Measurements from ENCODE around the gene ATIC.

ATIC gene

GRCh38 chr2:215311625-215312396 lies at the start of gene ATIC:
ATIC (plus strand) TSS chr2:215312059; CDS start chr2:215312143, 84 bp downstream.
- H3K27me3 Mint-ChIP-seq, result no peaks in the 10 kb centered on the region
- peak within 1 kb of the TSS; percentile 96 for H3K4me3 Mint-ChIP-seq

DNA sequence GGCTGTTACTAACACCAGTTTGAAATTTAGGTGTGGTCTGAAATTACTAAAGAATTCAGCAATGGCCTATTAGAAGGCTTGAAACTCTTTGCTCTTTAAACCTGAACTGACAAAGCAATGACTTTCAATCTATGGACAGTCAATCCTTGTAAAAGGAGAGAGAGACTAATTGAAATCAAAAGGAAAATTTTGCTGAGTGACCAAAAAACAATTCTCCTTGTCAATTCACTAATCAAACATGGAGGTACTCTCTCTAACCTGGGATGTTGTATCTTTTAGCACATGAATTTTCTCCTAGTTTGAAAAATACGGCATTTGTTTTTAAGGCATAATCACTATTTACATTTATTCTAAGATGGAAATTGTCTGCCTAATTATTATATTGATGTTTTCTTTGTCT lies 49.6 kb upstream of the ATIC start:
- Mint-ChIP-seq H3K4me3 (no peak overlapping the region), H3K9me3 (no peaks in the 10 kb centered on the region), H3K4me1 (ENCODE audit: low read depth) (no peaks in the 10 kb centered on the region), H3K27me3 (no peaks in the 10 kb centered on the region), H3K36me3 (ENCODE audit: low read depth) (no peaks in the 10 kb centered on the region), H3K27ac (no peak overlapping the region)
- DNase-seq, result no peak

More at GRCh38 chr2:215311625-215312396, at the start of gene ATIC:
- H3K4me1 Mint-ChIP-seq (ENCODE audit: low read depth), result peaks cover 41% of the 10 kb centered on the region
- DNase-seq, result peak; percentile 92
- no peaks in the 10 kb centered on the region for H3K9me3 Mint-ChIP-seq
- peak within 1 kb of the TSS; percentile 97 for H3K27ac Mint-ChIP-seq
- H3K36me3 Mint-ChIP-seq (ENCODE audit: low read depth), result peaks cover 48% of the 10 kb centered on the region

DNA sequence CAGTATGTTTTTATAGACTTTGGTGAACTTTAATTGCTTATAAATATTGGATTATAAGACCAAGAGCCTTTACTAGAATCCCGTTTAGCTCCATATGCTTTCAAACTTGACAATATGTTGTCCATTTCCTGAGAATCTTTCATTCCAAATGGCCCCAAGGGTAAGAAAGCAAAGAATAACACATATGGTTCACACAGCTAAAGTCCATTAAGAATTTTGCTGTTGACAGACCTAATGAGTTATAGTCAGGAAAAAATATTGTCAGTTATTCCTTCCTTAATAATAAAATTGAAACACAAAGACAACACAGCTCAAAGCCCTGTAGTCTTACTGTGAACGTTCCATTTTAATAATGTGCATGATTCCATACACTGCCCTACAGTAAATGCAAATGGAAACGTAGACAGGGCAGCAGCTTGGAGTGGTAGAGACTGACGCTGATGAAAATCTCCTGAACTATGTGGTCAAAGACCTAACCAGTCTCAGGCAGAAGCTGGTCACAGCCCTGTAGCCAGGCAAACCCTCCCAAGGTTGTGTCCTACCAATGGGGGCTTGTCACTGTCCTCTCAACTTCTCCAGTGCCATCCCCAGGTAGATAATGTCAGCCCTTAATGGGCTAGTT lies 49.0 kb upstream of the ATIC start:
- H3K27ac Mint-ChIP-seq, result no peak overlapping the region
- H3K9me3 Mint-ChIP-seq, result no peaks in the 10 kb centered on the region
- H3K4me3 Mint-ChIP-seq, result no peak overlapping the region
- no peaks in the 10 kb centered on the region for H3K27me3 Mint-ChIP-seq
- no peak for DNase-seq
- H3K36me3 Mint-ChIP-seq (ENCODE audit: low read depth), result no peaks in the 10 kb centered on the region
- no peaks in the 10 kb centered on the region for H3K4me1 Mint-ChIP-seq (ENCODE audit: low read depth)

DNA sequence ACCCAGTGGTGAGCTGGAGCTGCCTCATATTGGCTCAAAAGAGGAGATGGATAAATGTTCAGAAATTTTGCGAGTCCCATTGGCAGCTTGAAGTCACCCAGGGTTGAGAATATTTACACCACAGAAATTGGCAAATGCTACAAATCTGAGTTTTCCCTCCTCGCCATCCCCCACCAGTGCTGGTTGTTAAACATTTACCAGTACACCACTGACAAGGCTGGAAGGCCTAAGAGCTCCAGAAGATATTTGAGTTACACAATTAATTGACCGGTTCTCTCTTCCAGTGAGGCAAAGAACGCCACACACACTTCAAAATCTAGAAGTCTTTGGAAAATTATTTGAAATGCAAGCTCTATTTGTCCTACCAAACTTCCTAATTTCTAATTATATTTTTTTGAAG lies 47.5 kb upstream of the ATIC start:
- Mint-ChIP-seq H3K36me3 (ENCODE audit: low read depth) (no peaks in the 10 kb centered on the region), H3K4me3 (no peak overlapping the region), H3K27ac (no peak overlapping the region), H3K27me3 (no peaks in the 10 kb centered on the region), H3K9me3 (no peaks in the 10 kb centered on the region), H3K4me1 (ENCODE audit: low read depth) (no peaks in the 10 kb centered on the region)
- DNase-seq, result no peak

GRCh38 chr2:215269397-215270117 lies 42.3 kb upstream of the ATIC start:
- no peaks in the 10 kb centered on the region for H3K27me3 Mint-ChIP-seq
- no peaks in the 10 kb centered on the region for H3K9me3 Mint-ChIP-seq
- H3K36me3 Mint-ChIP-seq (ENCODE audit: low read depth), result no peaks in the 10 kb centered on the region
- H3K4me1 Mint-ChIP-seq (ENCODE audit: low read depth), result peaks cover 3% of the 10 kb centered on the region
- H3K27ac Mint-ChIP-seq, result no peak overlapping the region
- H3K4me3 Mint-ChIP-seq, result no peak overlapping the region
- peak; percentile 53 for DNase-seq

DNA sequence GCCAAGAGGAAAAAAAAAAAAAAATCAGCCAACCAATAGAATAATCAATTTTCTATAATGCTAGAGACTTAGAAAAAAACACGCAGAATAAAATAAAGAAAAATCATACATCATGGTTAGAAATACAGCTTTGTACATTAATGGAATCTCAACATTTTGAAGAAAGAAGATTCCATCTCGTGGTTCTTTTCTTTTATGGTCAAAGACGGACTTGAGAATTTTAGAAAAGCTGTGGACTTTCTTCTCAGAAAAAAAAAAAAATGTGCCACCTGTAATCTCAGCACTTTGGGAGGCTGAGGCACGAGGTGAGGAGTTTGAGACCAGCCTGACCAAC lies 41.8 kb upstream of the ATIC start:
- Mint-ChIP-seq H3K4me3 (no peak overlapping the region), H3K36me3 (ENCODE audit: low read depth) (no peaks in the 10 kb centered on the region), H3K4me1 (ENCODE audit: low read depth) (peaks cover 3% of the 10 kb centered on the region), H3K27ac (no peak overlapping the region), H3K27me3 (peaks cover 2% of the 10 kb centered on the region), H3K9me3 (no peaks in the 10 kb centered on the region)
- no peak for DNase-seq

GRCh38 chr2:215271446-215271845 lies 40.4 kb upstream of the ATIC start:
- Mint-ChIP-seq H3K36me3 (ENCODE audit: low read depth) (no peaks in the 10 kb centered on the region), H3K9me3 (no peaks in the 10 kb centered on the region), H3K4me1 (ENCODE audit: low read depth) (peaks cover 3% of the 10 kb centered on the region), H3K27ac (no peak overlapping the region), H3K4me3 (no peak overlapping the region), H3K27me3 (peaks cover 2% of the 10 kb centered on the region)
- DNase-seq, result no peak

- Mint-ChIP-seq H3K4me1 (ENCODE audit: low read depth) (peaks cover 3% of the 10 kb centered on the region), H3K4me3 (no peak overlapping the region), H3K36me3 (ENCODE audit: low read depth) (no peaks in the 10 kb centered on the region), H3K27me3 (peaks cover 2% of the 10 kb centered on the region), H3K27ac (no peak overlapping the region), H3K9me3 (no peaks in the 10 kb centered on the region)
- no peak for DNase-seq
These were observed 38.9 kb upstream of the ATIC start for GRCh38 chr2:215272918-215273317.

DNA sequence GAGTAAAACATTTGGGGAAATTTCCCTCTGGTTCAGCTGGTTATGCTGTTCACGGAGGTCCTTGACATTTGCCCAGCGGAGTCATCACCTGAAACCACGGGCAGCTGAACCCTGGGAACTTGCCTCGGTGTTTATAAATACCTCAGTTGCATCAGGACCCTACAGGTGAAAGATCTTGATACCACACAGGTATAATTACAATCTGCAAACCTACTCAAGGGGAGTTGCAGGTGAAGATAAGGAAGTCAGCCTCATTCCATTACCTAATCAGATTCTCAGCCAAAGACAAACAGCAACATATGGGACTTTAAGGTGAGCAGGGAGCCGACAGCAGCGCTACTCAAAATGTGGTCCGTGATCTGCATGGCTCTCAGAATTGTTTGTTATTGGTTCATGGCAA lies 37.0 kb upstream of the ATIC start:
- peaks cover 2% of the 10 kb centered on the region for H3K27me3 Mint-ChIP-seq
- no peaks in the 10 kb centered on the region for H3K9me3 Mint-ChIP-seq
- no peak for DNase-seq
- no peaks in the 10 kb centered on the region for H3K36me3 Mint-ChIP-seq (ENCODE audit: low read depth)
- peaks cover 3% of the 10 kb centered on the region for H3K4me1 Mint-ChIP-seq (ENCODE audit: low read depth)
- no peak overlapping the region for H3K4me3 Mint-ChIP-seq
- no peak overlapping the region for H3K27ac Mint-ChIP-seq

DNA sequence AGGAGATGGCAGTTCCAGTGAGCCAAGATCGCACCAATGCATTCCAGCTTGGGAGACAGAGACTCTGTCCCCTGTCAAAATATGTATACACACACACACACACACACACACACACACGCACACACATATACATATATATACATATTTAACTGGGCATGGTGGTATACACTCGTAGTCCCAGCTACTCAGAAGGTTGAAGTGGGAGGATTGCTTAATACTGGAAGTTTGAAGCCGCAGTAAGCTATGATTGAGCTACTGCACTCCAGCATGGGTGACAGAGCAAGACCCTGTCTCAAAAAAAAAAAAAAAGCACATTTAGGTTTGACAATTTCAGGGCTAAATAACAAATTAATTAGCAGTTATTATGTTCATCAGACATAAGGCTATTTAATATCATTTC lies 36.0 kb upstream of the ATIC start:
- no peak overlapping the region for H3K27ac Mint-ChIP-seq
- no peaks in the 10 kb centered on the region for H3K9me3 Mint-ChIP-seq
- H3K4me1 Mint-ChIP-seq (ENCODE audit: low read depth), result peaks cover 3% of the 10 kb centered on the region
- H3K36me3 Mint-ChIP-seq (ENCODE audit: low read depth), result no peaks in the 10 kb centered on the region
- no peak overlapping the region for H3K4me3 Mint-ChIP-seq
- DNase-seq, result no peak
- peaks cover 2% of the 10 kb centered on the region for H3K27me3 Mint-ChIP-seq

- Mint-ChIP-seq H3K9me3 (no peaks in the 10 kb centered on the region), H3K27me3 (peaks cover 2% of the 10 kb centered on the region), H3K4me3 (no peak overlapping the region), H3K36me3 (ENCODE audit: low read depth) (no peaks in the 10 kb centered on the region), H3K27ac (no peak overlapping the region), H3K4me1 (ENCODE audit: low read depth) (no peaks in the 10 kb centered on the region)
- DNase-seq, result no peak
These were observed 33.9 kb upstream of the ATIC start for GRCh38 chr2:215277944-215278343.

- no peak overlapping the region for H3K27ac Mint-ChIP-seq
- DNase-seq, result no peak
- no peaks in the 10 kb centered on the region for H3K9me3 Mint-ChIP-seq
These were observed 31.5 kb upstream of the ATIC start for GRCh38 chr2:215280326-215280725.

DNA sequence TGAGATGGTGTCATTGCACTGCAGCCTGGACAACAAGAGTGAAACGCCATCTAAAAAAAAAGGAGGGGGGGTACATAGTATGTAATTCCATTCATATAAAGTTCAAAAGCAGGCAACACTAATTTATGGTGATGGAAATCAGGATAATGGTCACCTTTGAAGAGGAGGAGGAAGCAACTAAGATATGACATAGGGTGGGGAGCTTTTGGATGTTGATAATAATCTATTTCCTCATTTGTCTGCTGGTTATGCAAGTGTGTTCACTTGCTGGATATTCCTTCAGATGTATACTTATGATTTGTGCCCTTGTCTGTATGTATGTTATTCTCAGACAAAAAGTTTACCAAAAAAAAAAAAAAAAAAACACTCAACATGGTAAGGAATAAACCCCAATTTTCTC lies 28.6 kb upstream of the ATIC start:
- no peaks in the 10 kb centered on the region for H3K36me3 Mint-ChIP-seq (ENCODE audit: low read depth)

More at GRCh38 chr2:215280326-215280725, 31.5 kb upstream of the ATIC start:
- no peaks in the 10 kb centered on the region for H3K36me3 Mint-ChIP-seq (ENCODE audit: low read depth)
- no peaks in the 10 kb centered on the region for H3K27me3 Mint-ChIP-seq
- no peaks in the 10 kb centered on the region for H3K4me1 Mint-ChIP-seq (ENCODE audit: low read depth)
- no peak overlapping the region for H3K4me3 Mint-ChIP-seq

GRCh38 chr2:215286309-215286708 lies 25.6 kb upstream of the ATIC start:
- H3K27me3 Mint-ChIP-seq, result no peaks in the 10 kb centered on the region
- H3K9me3 Mint-ChIP-seq, result no peaks in the 10 kb centered on the region

More for the DNA sequence above, 28.6 kb upstream of the ATIC start:
- Mint-ChIP-seq H3K4me3 (no peak overlapping the region), H3K9me3 (no peaks in the 10 kb centered on the region), H3K4me1 (ENCODE audit: low read depth) (no peaks in the 10 kb centered on the region), H3K27ac (no peak overlapping the region), H3K27me3 (no peaks in the 10 kb centered on the region)
- no peak for DNase-seq

More at GRCh38 chr2:215286309-215286708, 25.6 kb upstream of the ATIC start:
- DNase-seq, result no peak
- no peaks in the 10 kb centered on the region for H3K4me1 Mint-ChIP-seq (ENCODE audit: low read depth)
- H3K4me3 Mint-ChIP-seq, result no peak overlapping the region
- H3K36me3 Mint-ChIP-seq (ENCODE audit: low read depth), result no peaks in the 10 kb centered on the region
- H3K27ac Mint-ChIP-seq, result no peak overlapping the region
